Forelimb muscle (tissue), 1 donor: ENCODE data around the gene TMEM164. TPM values are rescaled to one million over a fixed set of nuclear protein-coding genes. Genes with fewer than 3 reads are reported as not detected.
A peak's percentile ranks its signal among the peaks of the same experiment; 100 is the strongest.
"Not testable (repeated sequence)": the region's sequence is repeated elsewhere in the genome, so short reads cannot be mapped to it uniquely, and the experiment has no call there.

Experiments used
- DNase-seq: peaks from one replicate; pipeline ENCODE4 v3.0.0-alpha.2; 2013; ENCODE audit warnings: low read depth
- polyA plus RNA-seq: library from polyadenylated mRNA; unstranded; fragments of 120-200 nt; gene quantifications from one replicate; pipeline ENCODE4 v1.2.1, GENCODE V29; 2013; ENCODE audit not compliant: insufficient read length

TMEM164 gene
- polyA plus RNA-seq, 1 donor = 23.1 TPM

- DNase-seq = no peak
These were observed 129.7 kb downstream of the TMEM164 start for GRCh38 chrX:110132450-110133114.

- DNase-seq = no peak
These were observed 130.9 kb downstream of the TMEM164 start for GRCh38 chrX:110133735-110134370.

GRCh38 chrX:110135618-110136017 lies 132.7 kb downstream of the TMEM164 start:
- DNase-seq = no peak

GRCh38 chrX:110136136-110136535 lies 133.2 kb downstream of the TMEM164 start:
- DNase-seq = no peak

- DNase-seq = no peak
These were observed 135.6 kb downstream of the TMEM164 start for GRCh38 chrX:110138557-110138956.

GRCh38 chrX:110139172-110139571 lies 136.3 kb downstream of the TMEM164 start:
- no peak for DNase-seq

- DNase-seq = no peak
These were observed 139.2 kb downstream of the TMEM164 start for GRCh38 chrX:110142096-110142495.

GRCh38 chrX:110143454-110144210 lies 140.7 kb downstream of the TMEM164 start:
- no peak for DNase-seq

GRCh38 chrX:110145311-110145710 lies 142.4 kb downstream of the TMEM164 start:
- DNase-seq = no peak

GRCh38 chrX:110145854-110146253 lies 142.9 kb downstream of the TMEM164 start:
- DNase-seq = peak; percentile 5

- peak; percentile 29 for DNase-seq
These were observed 143.6 kb downstream of the TMEM164 start for GRCh38 chrX:110146521-110146920.

- no peak for DNase-seq
These were observed 150.3 kb downstream of the TMEM164 start for GRCh38 chrX:110153244-110153643.

GRCh38 chrX:110153896-110154295 lies 151.0 kb downstream of the TMEM164 start:
- DNase-seq = no peak

- DNase-seq = not testable (repeated sequence)
These were observed 151.4 kb downstream of the TMEM164 start for GRCh38 chrX:110154328-110154727.

GRCh38 chrX:110155759-110156158 lies 152.8 kb downstream of the TMEM164 start:
- no peak for DNase-seq

- no peak for DNase-seq
These were observed 153.3 kb downstream of the TMEM164 start for GRCh38 chrX:110156167-110156754.

GRCh38 chrX:110157444-110157843 lies 154.5 kb downstream of the TMEM164 start:
- no peak for DNase-seq

- DNase-seq = no peak
These were observed 156.3 kb downstream of the TMEM164 start for GRCh38 chrX:110159235-110159634.

GRCh38 chrX:110159865-110160264 lies 157.0 kb downstream of the TMEM164 start:
- no peak for DNase-seq

- no peak for DNase-seq
These were observed 158.4 kb downstream of the TMEM164 start for GRCh38 chrX:110161361-110161686.

- no peak for DNase-seq
These were observed 159.2 kb downstream of the TMEM164 start for GRCh38 chrX:110162131-110162530.

GRCh38 chrX:110162867-110163266 lies 160.0 kb downstream of the TMEM164 start:
- no peak for DNase-seq

- DNase-seq = no peak
These were observed 160.6 kb downstream of the TMEM164 start for GRCh38 chrX:110163488-110163887.
